Measurements from ENCODE around the gene GLT1D1.
"Not testable (repeated sequence)": the region's sequence is repeated elsewhere in the genome, so short reads cannot be mapped to it uniquely, and the experiment has no call there.

The GLT1D1 gene

GRCh38 chr12:128852885-128853599 is at the start of gene GLT1D1:
Gene GLT1D1 (plus strand): TSS chr12:128853478. CDS start chr12:128853582, 104 bp downstream.
- DNase-seq (ENCODE audit: low spot score), result no peak

- no peak for DNase-seq (ENCODE audit: low spot score)
These were observed 49.5 kb upstream of the GLT1D1 start for GRCh38 chr12:128803788-128804187.

- DNase-seq (ENCODE audit: low spot score), result no peak
These were observed 48.5 kb upstream of the GLT1D1 start for GRCh38 chr12:128804762-128805161.

GRCh38 chr12:128805406-128805805 is 47.9 kb upstream of the GLT1D1 start:
- not testable (repeated sequence) for DNase-seq (ENCODE audit: low spot score)

- no peak for DNase-seq (ENCODE audit: low spot score)
These were observed 46.7 kb upstream of the GLT1D1 start for GRCh38 chr12:128806573-128806972.

GRCh38 chr12:128807161-128807724 is 46.0 kb upstream of the GLT1D1 start:
- no peak for DNase-seq (ENCODE audit: low spot score)

GRCh38 chr12:128808651-128809050 is 44.6 kb upstream of the GLT1D1 start:
- DNase-seq (ENCODE audit: low spot score), result no peak

- no peak for DNase-seq (ENCODE audit: low spot score)
These were observed 42.8 kb upstream of the GLT1D1 start for GRCh38 chr12:128810182-128811127.

GRCh38 chr12:128811806-128812205 is 41.5 kb upstream of the GLT1D1 start:
- DNase-seq (ENCODE audit: low spot score), result no peak

- DNase-seq (ENCODE audit: low spot score), result no peak
These were observed 39.9 kb upstream of the GLT1D1 start for GRCh38 chr12:128813392-128813791.

GRCh38 chr12:128813883-128814282 is 39.4 kb upstream of the GLT1D1 start:
- no peak for DNase-seq (ENCODE audit: low spot score)

GRCh38 chr12:128814411-128815261 is 38.6 kb upstream of the GLT1D1 start:
- no peak for DNase-seq (ENCODE audit: low spot score)

- DNase-seq (ENCODE audit: low spot score), result no peak
These were observed 37.3 kb upstream of the GLT1D1 start for GRCh38 chr12:128815779-128816642.

- DNase-seq (ENCODE audit: low spot score), result no peak
These were observed 36.7 kb upstream of the GLT1D1 start for GRCh38 chr12:128816643-128816920.

- DNase-seq (ENCODE audit: low spot score), result no peak
These were observed 35.9 kb upstream of the GLT1D1 start for GRCh38 chr12:128817111-128818015.

- no peak for DNase-seq (ENCODE audit: low spot score)
These were observed 34.9 kb upstream of the GLT1D1 start for GRCh38 chr12:128818065-128819022.

- DNase-seq (ENCODE audit: low spot score), result no peak
These were observed 33.8 kb upstream of the GLT1D1 start for GRCh38 chr12:128819293-128820144.

GRCh38 chr12:128820253-128820652 is 33.0 kb upstream of the GLT1D1 start:
- no peak for DNase-seq (ENCODE audit: low spot score)
